BLaER1 treated with 17β-estradiol and CSF1 and Interleukin-3, amounts not matched to agents 10 nM and 100 nM (cell line): Measurements from ENCODE around the gene PCDHGA2.
"Not testable (repeated sequence)": the region's sequence is repeated elsewhere in the genome, so short reads cannot be mapped to it uniquely, and the experiment has no call there.

Experiments
- H3K27ac ChIP-seq, 11 experiments: shearing (Covaris generic); formaldehyde crosslinking; 2 replicates each; pipeline ENCODE4 v1.8.1; 2022
- H3K27me3 ChIP-seq, 11 experiments: shearing (Covaris generic); formaldehyde crosslinking; 2 replicates each; pipeline ENCODE4 v1.8.1; 2022
- H3K36me3 ChIP-seq, 11 experiments: shearing (Covaris generic); formaldehyde crosslinking; 2 replicates each; pipeline ENCODE4 v1.8.1; 2022
- H3K4me1 ChIP-seq, 10 experiments: shearing (Covaris generic); formaldehyde crosslinking; 2 replicates each; pipeline ENCODE4 v1.8.1; 2022
- H3K4me2 ChIP-seq, 11 experiments: shearing (Covaris generic); formaldehyde crosslinking; 2 replicates each; pipeline ENCODE4 v1.8.1; 2022
- H3K4me3 ChIP-seq, 10 experiments: shearing (Covaris generic); formaldehyde crosslinking; 2 replicates each; pipeline ENCODE4 v1.8.1; 2022
- H3K9ac ChIP-seq, 11 experiments: shearing (Covaris generic); formaldehyde crosslinking; 2 replicates each; pipeline ENCODE4 v1.8.1; 2022
- H3K9me3 ChIP-seq, 11 experiments: shearing (Covaris generic); formaldehyde crosslinking; replicated peaks in 1 of 11; 2 replicates each; pipeline ENCODE4 v1.8.1; 2022
- H4K20me1 ChIP-seq, 11 experiments: shearing (Covaris generic); formaldehyde crosslinking; 2 replicates each; pipeline ENCODE4 v1.8.1; 2022
- Cebpa-rat ChIP-seq, 11 experiments: shearing (Covaris generic); IDR thresholded peaks; 2 replicates each; pipeline ENCODE4 v1.8.1; 2022

The PCDHGA2 gene

GRCh38 chr5:141343242-141343952, 4.8 kb downstream of the PCDHGA2 start, which contains the start of gene PCDHGA3:
Gene PCDHGA3, plus strand, starts transcription at chr5:141343829. Its CDS starts 205 bp downstream, at chr5:141344034.
- H3K9me3 ChIP-seq: peaks cover 87 to 100% (median 97%) of the 10 kb centered on the region in 11 experiments
- no peak for TF ChIP-seq Cebpa-rat (IDR thresholded peaks at IDR 0.05)
- no peaks in the 10 kb centered on the region for H3K27me3 ChIP-seq
- peaks cover 0 to 14% (median 0%) of the 10 kb centered on the region in 11 experiments; a peak in 5 of 22 replicates for H3K36me3 ChIP-seq
- H4K20me1 ChIP-seq: no peaks in the 10 kb centered on the region
- no peak within 1 kb of the TSS for H3K9ac ChIP-seq
- H3K4me2 ChIP-seq: no peak within 1 kb of the TSS
- H3K4me1 ChIP-seq: no peaks in the 10 kb centered on the region
- peak within 1 kb of the TSS in 1 of 10 experiments; percentile 9; a peak in 2 of 20 replicates for H3K4me3 ChIP-seq
- H3K27ac ChIP-seq: no peak within 1 kb of the TSS

- no peak overlapping the region for H3K4me2 ChIP-seq
- no peak for TF ChIP-seq Cebpa-rat (IDR thresholded peaks at IDR 0.05)
- no peak overlapping the region for H3K9ac ChIP-seq
These were observed 5.4 kb downstream of the PCDHGA2 start for GRCh38 chr5:141343953-141344463.

GRCh38 chr5:141345327-141345726, 6.8 kb downstream of the PCDHGA2 start:
- H3K9me3 ChIP-seq: peaks cover 84 to 100% (median 94%) of the 10 kb centered on the region in 11 experiments
- H3K4me3 ChIP-seq: no peak overlapping the region; a peak in 1 of 20 replicates
- H3K27me3 ChIP-seq: no peaks in the 10 kb centered on the region
- no peaks in the 10 kb centered on the region for H3K4me1 ChIP-seq
- no peak overlapping the region for H3K27ac ChIP-seq
- H3K4me2 ChIP-seq: no peak overlapping the region
- no peaks in the 10 kb centered on the region for H4K20me1 ChIP-seq
- TF ChIP-seq Cebpa-rat (IDR thresholded peaks at IDR 0.05): no peak
- no peak overlapping the region for H3K9ac ChIP-seq
- H3K36me3 ChIP-seq: peaks cover 0 to 7% (median 0%) of the 10 kb centered on the region in 11 experiments; a peak in 4 of 22 replicates

More at GRCh38 chr5:141343953-141344463, 5.4 kb downstream of the PCDHGA2 start:
- no peak overlapping the region for H3K27ac ChIP-seq
- H3K4me1 ChIP-seq: no peaks in the 10 kb centered on the region
- peak overlapping the region in 1 of 10 experiments; percentile 9; a peak in 1 of 20 replicates for H3K4me3 ChIP-seq
- H3K9me3 ChIP-seq: peaks cover 87 to 100% (median 97%) of the 10 kb centered on the region in 11 experiments
- H3K27me3 ChIP-seq: no peaks in the 10 kb centered on the region
- no peaks in the 10 kb centered on the region for H4K20me1 ChIP-seq
- H3K36me3 ChIP-seq: peaks cover 0 to 11% (median 0%) of the 10 kb centered on the region in 11 experiments; a peak in 5 of 22 replicates

- peaks cover 84 to 100% (median 94%) of the 10 kb centered on the region in 11 experiments for H3K9me3 ChIP-seq
- not testable (repeated sequence) for H3K36me3 ChIP-seq, H3K4me2 ChIP-seq, H4K20me1 ChIP-seq, H3K9ac ChIP-seq, H3K27ac ChIP-seq, H3K4me1 ChIP-seq, H3K27me3 ChIP-seq, H3K4me3 ChIP-seq
These were observed 7.5 kb downstream of the PCDHGA2 start for GRCh38 chr5:141346017-141346416.

GRCh38 chr5:141349917-141350619, 11.5 kb downstream of the PCDHGA2 start, which contains the start of gene PCDHGB1:
Gene PCDHGB1, plus strand, starts transcription at chr5:141350099. Its CDS starts 162 bp downstream, at chr5:141350261.
- Histone ChIP-seq H3K9ac (no peak within 1 kb of the TSS), H3K36me3 (peaks cover 0 to 3% (median 0%) of the 10 kb centered on the region in 11 experiments; a peak in 2 of 22 replicates), H3K27ac (no peak within 1 kb of the TSS), H3K4me3 (no peak within 1 kb of the TSS), H3K4me1 (no peaks in the 10 kb centered on the region), H4K20me1 (no peaks in the 10 kb centered on the region), H3K4me2 (no peak within 1 kb of the TSS), H3K27me3 (no peaks in the 10 kb centered on the region), H3K9me3 (peaks cover 77 to 94% (median 85%) of the 10 kb centered on the region in 11 experiments)
- TF ChIP-seq Cebpa-rat (IDR thresholded peaks at IDR 0.05): no peak

- Histone ChIP-seq H3K4me2 (no peak overlapping the region), H3K27me3 (no peaks in the 10 kb centered on the region), H3K4me3 (no peak overlapping the region), H3K9me3 (peaks cover 80 to 94% (median 87%) of the 10 kb centered on the region in 11 experiments), H3K9ac (no peak overlapping the region), H4K20me1 (no peaks in the 10 kb centered on the region), H3K36me3 (peaks cover 0 to 5% (median 0%) of the 10 kb centered on the region in 11 experiments; a peak in 1 of 22 replicates), H3K4me1 (no peaks in the 10 kb centered on the region), H3K27ac (no peak overlapping the region)
- no peak for TF ChIP-seq Cebpa-rat (IDR thresholded peaks at IDR 0.05)
These were observed 13.0 kb downstream of the PCDHGA2 start for GRCh38 chr5:141351591-141351990.

GRCh38 chr5:141354900-141355469, 16.4 kb downstream of the PCDHGA2 start, which contains the start of gene PCDHGA4:
Gene PCDHGA4, plus strand, starts transcription at chr5:141355021. Its CDS starts 87 bp downstream, at chr5:141355108.
- Histone ChIP-seq H4K20me1 (no peaks in the 10 kb centered on the region), H3K36me3 (peaks cover 0 to 5% (median 0%) of the 10 kb centered on the region in 11 experiments; a peak in 1 of 22 replicates), H3K4me3 (no peak within 1 kb of the TSS), H3K4me1 (no peaks in the 10 kb centered on the region), H3K27me3 (no peaks in the 10 kb centered on the region), H3K9ac (no peak within 1 kb of the TSS), H3K27ac (no peak within 1 kb of the TSS), H3K4me2 (no peak within 1 kb of the TSS), H3K9me3 (peaks cover 69 to 93% (median 81%) of the 10 kb centered on the region in 11 experiments)
- no peak for TF ChIP-seq Cebpa-rat (IDR thresholded peaks at IDR 0.05)

- H3K4me1 ChIP-seq: no peaks in the 10 kb centered on the region
- no peak for TF ChIP-seq Cebpa-rat (IDR thresholded peaks at IDR 0.05)
- peaks cover 0 to 5% (median 0%) of the 10 kb centered on the region in 11 experiments; a peak in 1 of 22 replicates for H3K36me3 ChIP-seq
- no peaks in the 10 kb centered on the region for H3K27me3 ChIP-seq
- H3K4me2 ChIP-seq: no peak overlapping the region
- H4K20me1 ChIP-seq: no peaks in the 10 kb centered on the region
- H3K27ac ChIP-seq: no peak overlapping the region
- H3K9ac ChIP-seq: no peak overlapping the region
- no peak overlapping the region for H3K4me3 ChIP-seq
- H3K9me3 ChIP-seq: peaks cover 69 to 93% (median 81%) of the 10 kb centered on the region in 11 experiments
These were observed 17.1 kb downstream of the PCDHGA2 start for GRCh38 chr5:141355641-141356040.
